PC-3 (cell line): ENCODE results near the gene PTAFR.
"Not testable (repeated sequence)": the region's sequence is repeated elsewhere in the genome, so short reads cannot be mapped to it uniquely, and the experiment has no call there.

ENCODE experiments used
- EZH2 ChIP-seq: fragments of 300-600 bp; sonication (generic); IDR thresholded peaks from one replicate; pipeline ENCODE4 v1.6.1; 2017; ENCODE audit warnings: antibody characterized with exemption, mild to moderate bottlenecking, low read length; ENCODE audit not compliant: unreplicated experiment
- EZH2phosphoT487 ChIP-seq: fragments of 300-600 bp; sonication (generic); IDR thresholded peaks from 2 replicates; pipeline ENCODE4 v1.6.1; 2018; ENCODE audit warnings: mild to moderate bottlenecking, antibody characterized with exemption, low read length, borderline replicate concordance
- TF ChIP-seq, protein P1 (sequence below): fragments of 300-600 bp; sonication (generic); conservative IDR thresholded peaks from 2 replicates; pipeline ENCODE4 v1.5.1; 2017; ENCODE audit warnings: antibody characterized with exemption, low read depth, mild to moderate bottlenecking, low read length

DNA sequence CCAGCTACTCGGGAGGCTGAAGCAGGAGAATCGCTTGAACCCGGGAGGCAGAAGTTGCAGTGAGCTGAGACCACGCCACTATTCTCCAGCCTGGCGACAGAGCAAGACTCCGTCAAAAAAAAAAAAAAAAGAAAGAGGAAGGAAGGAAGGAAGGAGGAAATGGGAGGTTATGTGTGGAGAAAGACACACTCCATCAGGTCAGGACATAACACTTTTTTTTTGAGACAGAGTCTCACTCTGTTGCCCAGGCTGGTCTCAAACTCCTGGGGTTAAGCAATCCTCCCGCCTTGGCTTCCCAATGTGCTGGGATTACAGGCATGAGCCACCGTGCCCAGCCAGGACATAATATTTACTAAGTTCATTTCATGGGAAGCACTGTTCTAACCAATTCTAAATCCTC lies 36.6 kb downstream of the PTAFR start:
- TF ChIP-seq, protein P1, sequence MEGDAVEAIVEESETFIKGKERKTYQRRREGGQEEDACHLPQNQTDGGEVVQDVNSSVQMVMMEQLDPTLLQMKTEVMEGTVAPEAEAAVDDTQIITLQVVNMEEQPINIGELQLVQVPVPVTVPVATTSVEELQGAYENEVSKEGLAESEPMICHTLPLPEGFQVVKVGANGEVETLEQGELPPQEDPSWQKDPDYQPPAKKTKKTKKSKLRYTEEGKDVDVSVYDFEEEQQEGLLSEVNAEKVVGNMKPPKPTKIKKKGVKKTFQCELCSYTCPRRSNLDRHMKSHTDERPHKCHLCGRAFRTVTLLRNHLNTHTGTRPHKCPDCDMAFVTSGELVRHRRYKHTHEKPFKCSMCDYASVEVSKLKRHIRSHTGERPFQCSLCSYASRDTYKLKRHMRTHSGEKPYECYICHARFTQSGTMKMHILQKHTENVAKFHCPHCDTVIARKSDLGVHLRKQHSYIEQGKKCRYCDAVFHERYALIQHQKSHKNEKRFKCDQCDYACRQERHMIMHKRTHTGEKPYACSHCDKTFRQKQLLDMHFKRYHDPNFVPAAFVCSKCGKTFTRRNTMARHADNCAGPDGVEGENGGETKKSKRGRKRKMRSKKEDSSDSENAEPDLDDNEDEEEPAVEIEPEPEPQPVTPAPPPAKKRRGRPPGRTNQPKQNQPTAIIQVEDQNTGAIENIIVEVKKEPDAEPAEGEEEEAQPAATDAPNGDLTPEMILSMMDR, result not testable (repeated sequence)
- TF ChIP-seq EZH2, EZH2phosphoT487: not testable (repeated sequence)
